Pancreas (tissue), 10 donors: ENCODE data around the gene LMOD1. TPM values are rescaled to one million over a fixed set of nuclear protein-coding genes. Genes with fewer than 3 reads are reported as not detected.
A peak's percentile ranks its signal among the peaks of the same experiment; 100 is the strongest.

Experiments
- ATAC-seq, 4 donors: fragments of 200-7000 bp; cut with Tn5 transposase; one replicate each; pipeline versions ENCODE4 v1.8.0 to v1.9.1; 2020; ENCODE audit warnings: mild to moderate bottlenecking in 4 of 4, moderate library complexity in 4 of 4
- DNase-seq, 6 donors: peaks; one replicate each; pipeline ENCODE4 v3.0.0-alpha.2; 2020
- FAIRE-seq: peaks from 2 replicates; lab custom pipeline; 2012; peaks lifted over from hg19 to GRCh38; lab: Jason Lieb, UNC
- H3K27ac ChIP-seq, 4 donors: fragments of 200-600 bp; sonication (generic); 1 replicate in 3 of 4; 2 replicates in 1 of 4; pipeline versions ENCODE4 v1.5.0 to v1.8.0; 2020
- H3K27me3 ChIP-seq, 4 donors: fragments of 200-600 bp; one replicate each; pipeline ENCODE4 v1.8.0; 2021
- H3K36me3 ChIP-seq, 3 donors: fragments of 200-600 bp; sonication (generic) in 1 of 3; one replicate each; pipeline versions ENCODE4 v1.5.0 to v1.8.0; 2020 to 2021
- H3K4me1 ChIP-seq, 3 donors: fragments of 200-600 bp; one replicate each; pipeline ENCODE4 v1.8.0; 2021
- H3K4me3 ChIP-seq, 4 donors: fragments of 200-600 bp; sonication (generic) in 2 of 4; one replicate each; pipeline versions ENCODE4 v1.5.0 to v1.8.0; 2020 to 2021
- H3K9me3 ChIP-seq, 4 donors: fragments of 200-600 bp; one replicate each; pipeline ENCODE4 v1.8.0; 2021
- whole genome bisulfite sequencing, 2 donors: extraction: QIAGEN DNeasy Blood & Tissue Kit; methylation state at CpG; one replicate each; pipeline ENCODE4 v1.1.7; 2013; 5-methylcytosine and 5-hydroxymethylcytosine counted together
- intact Hi-C, 3 donors: fragments of 100-400 bp; cut with DNase I; formaldehyde crosslinking; loops; one replicate each; pipeline versions ENCODE4 v1.11.1 to v1.14.2; 2022
- polyA plus RNA-seq, 2 donors: library from polyadenylated mRNA; stranded (reverse); fragments of 200-250 nt; gene quantifications; one replicate each; pipeline ENCODE4 v1.2.3, GENCODE V29; 2013
- total RNA-seq, 6 donors: library from RNA; stranded (reverse); fragmentation: NEBNext Ultra II Directional in 4 of 6; extraction: Animal tissue kit (Norgen Biotek cat#: 25700) in 4 of 6; gene quantifications; one replicate each; pipeline versions ENCODE4 v1.2.1 to v1.2.4, GENCODE V29; 2021 to 2023
- TF ChIP-seq, protein P1 (sequence below), 4 donors: fragments of 200-600 bp; sonication (generic) in 3 of 4; IDR thresholded peaks; one replicate each; pipeline versions ENCODE4 v1.5.0 to v1.8.0; 2021; ENCODE audit warnings: antibody characterized with exemption in 4 of 4
- donor health status: healthy with polysubstance abuse.
- donor health status: DM: no; HTN: no; CAD: no; lungs with moderate emphysema.
- donor health status: DM: no; HTN: no; CAD: no.
- donor health status: control.
- donor health status: control.
- donor health status: Bipolar disorder and iron deficiency.
- donor health status: DM: yes; HTN: yes; CAD: no.
- donor health status: DM: no; HTN: no; CAD: no.
- donor health status: DM: no; HTN: no; CAD: no.
- donor health status: DM: yes; HTN: yes; CAD: no.

The LMOD1 gene
- total and polyA plus RNA-seq, 8 donors = 0.67 to 13.6 (median 2.1) TPM

DNA sequence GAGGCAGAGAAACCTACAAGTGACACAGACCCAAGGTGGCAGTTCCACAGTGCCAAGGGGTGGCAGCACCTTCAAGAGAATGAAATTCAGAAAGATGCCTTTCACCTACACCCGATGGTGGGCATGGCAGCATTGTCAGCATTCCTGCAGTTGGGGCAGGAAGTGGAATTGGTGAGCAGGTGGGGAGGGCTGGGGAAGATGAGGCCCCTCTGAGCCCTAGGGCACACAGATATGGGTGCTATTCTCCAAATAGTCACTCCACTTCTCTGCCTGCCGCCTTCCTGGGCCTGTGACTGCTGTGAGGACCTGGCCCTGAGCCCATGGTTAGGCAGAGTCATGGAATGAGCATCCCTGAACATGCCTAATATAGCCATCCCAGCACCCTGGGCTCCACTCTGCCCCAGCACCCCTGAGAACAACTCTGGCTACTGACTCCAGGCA is 49.4 kb downstream of the LMOD1 start:
- Histone ChIP-seq H3K4me3 (no peak overlapping the region), H3K27me3 (no peaks in the 10 kb centered on the region), H3K4me1 (no peaks in the 10 kb centered on the region), H3K36me3 (no peaks in the 10 kb centered on the region), H3K27ac (no peak overlapping the region), H3K9me3 (no peaks in the 10 kb centered on the region)
- FAIRE-seq = no peak
- WGBS, 2 donors = 47 to 52% methylated on average over 2 of the region's 2 CpGs
- TF ChIP-seq, protein P1, sequence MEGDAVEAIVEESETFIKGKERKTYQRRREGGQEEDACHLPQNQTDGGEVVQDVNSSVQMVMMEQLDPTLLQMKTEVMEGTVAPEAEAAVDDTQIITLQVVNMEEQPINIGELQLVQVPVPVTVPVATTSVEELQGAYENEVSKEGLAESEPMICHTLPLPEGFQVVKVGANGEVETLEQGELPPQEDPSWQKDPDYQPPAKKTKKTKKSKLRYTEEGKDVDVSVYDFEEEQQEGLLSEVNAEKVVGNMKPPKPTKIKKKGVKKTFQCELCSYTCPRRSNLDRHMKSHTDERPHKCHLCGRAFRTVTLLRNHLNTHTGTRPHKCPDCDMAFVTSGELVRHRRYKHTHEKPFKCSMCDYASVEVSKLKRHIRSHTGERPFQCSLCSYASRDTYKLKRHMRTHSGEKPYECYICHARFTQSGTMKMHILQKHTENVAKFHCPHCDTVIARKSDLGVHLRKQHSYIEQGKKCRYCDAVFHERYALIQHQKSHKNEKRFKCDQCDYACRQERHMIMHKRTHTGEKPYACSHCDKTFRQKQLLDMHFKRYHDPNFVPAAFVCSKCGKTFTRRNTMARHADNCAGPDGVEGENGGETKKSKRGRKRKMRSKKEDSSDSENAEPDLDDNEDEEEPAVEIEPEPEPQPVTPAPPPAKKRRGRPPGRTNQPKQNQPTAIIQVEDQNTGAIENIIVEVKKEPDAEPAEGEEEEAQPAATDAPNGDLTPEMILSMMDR (IDR thresholded peaks at IDR 0.05) = no peak
- no peak for ATAC-seq
- intact Hi-C loops = loop anchor here in 1 of 3 donors (5.0 kb wide), 2 partner anchors 75 to 230 kb away; no protein-coding TSS in a partner anchor
- no peak for DNase-seq

DNA sequence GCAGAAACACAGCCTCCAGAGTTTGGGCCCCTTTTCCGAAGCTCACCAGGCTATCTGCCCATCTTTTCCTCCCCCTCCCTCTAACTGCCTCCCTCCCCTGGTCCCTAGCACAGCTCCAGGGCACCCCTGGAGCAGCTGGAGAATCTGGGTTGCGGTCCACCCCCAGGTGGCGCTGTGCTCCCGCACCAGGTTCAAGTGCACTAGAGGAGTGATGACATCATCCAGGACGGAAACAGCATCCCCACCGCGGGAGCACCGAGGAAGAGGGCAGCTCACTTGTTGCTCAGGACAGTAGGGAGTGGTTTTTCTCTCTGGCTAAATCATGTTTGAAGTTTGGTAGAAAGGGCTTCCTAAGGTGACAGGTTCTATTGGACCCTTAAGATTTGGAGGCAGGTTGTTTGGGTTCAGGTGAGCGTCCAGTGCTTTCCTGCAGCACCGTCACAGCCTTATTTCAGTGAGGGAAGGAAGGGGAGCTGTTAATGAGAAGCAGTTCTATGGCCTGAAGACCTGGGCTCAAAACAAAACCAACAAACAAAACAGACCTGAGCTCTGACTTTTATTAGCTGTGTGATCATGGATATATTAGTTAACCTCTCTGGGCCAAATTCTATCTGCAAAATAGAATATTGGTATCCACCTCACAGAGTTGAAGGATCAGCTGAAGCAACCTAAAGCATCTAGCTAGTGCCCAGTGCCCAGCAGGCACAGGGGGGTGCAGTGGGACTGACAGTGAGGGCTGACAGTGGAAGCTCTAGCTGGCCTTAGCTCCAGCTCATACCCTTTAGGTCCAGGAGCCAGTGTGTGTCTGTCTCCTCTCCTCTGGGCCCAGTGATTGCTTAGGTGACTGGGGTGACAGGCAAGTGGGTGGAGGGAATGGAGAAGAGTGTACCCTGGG is 50.2 kb downstream of the LMOD1 start:
- ATAC-seq (peak; percentile 94 to 99 (median 96)), DNase-seq (peak; percentile 76 to 94 (median 86)), FAIRE-seq (no peak)
- TF ChIP-seq, protein P1 (IDR thresholded peaks at IDR 0.05) = peak; percentile 71 to 93 (median 83)
- Histone ChIP-seq H3K36me3 (no peaks in the 10 kb centered on the region), H3K4me1 (no peaks in the 10 kb centered on the region), H3K27ac (no peak overlapping the region), H3K9me3 (no peaks in the 10 kb centered on the region), H3K27me3 (no peaks in the 10 kb centered on the region), H3K4me3 (no peak overlapping the region)
- WGBS, 2 donors = 11% methylated on average over 10 of the region's 10 CpGs
- intact Hi-C loops = loop anchor here in 1 of 3 donors (5.0 kb wide), 2 partner anchors 76 to 231 kb away; no protein-coding TSS in a partner anchor

DNA sequence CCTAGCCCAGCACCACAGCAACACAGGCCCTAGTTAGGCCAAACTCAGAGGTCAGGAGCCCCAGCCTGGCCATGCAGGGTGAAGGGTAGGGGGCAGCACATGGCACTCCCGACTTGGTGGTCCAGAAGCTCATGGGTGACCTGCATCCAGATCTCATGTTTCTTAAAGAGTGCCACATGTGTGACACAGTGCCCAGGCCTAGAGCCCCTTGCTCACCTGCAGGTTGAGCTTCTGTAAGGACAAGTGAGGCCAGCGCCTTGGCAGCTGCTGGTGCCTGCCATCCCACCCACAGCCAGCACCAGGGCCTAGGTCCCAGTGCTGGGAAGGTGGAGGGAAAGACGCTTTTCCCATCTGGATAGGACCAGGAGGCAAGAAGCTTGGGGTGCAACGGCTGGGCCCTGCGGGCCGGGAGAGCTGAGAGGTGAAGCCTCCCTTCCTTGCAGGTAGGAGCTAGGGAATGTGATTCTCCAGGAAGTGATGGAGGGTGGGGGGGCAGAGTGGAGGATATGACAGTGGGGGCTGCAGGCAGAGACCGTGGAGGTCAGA is 51.2 kb downstream of the LMOD1 start:
- Histone ChIP-seq H3K4me1 (no peaks in the 10 kb centered on the region), H3K27ac (no peak overlapping the region), H3K36me3 (no peaks in the 10 kb centered on the region), H3K9me3 (no peaks in the 10 kb centered on the region), H3K27me3 (no peaks in the 10 kb centered on the region), H3K4me3 (no peak overlapping the region)
- peak in 1 of 6 donors; percentile 29 for DNase-seq
- intact Hi-C loops = loop anchor here in 1 of 3 donors (5.0 kb wide), 2 partner anchors 77 to 232 kb away; no protein-coding TSS in a partner anchor
- FAIRE-seq = no peak
- ATAC-seq = no peak
- 73 to 74% methylated on average over 7 of the region's 7 CpGs for WGBS, 2 donors
- TF ChIP-seq, protein P1 (IDR thresholded peaks at IDR 0.05) = no peak

DNA sequence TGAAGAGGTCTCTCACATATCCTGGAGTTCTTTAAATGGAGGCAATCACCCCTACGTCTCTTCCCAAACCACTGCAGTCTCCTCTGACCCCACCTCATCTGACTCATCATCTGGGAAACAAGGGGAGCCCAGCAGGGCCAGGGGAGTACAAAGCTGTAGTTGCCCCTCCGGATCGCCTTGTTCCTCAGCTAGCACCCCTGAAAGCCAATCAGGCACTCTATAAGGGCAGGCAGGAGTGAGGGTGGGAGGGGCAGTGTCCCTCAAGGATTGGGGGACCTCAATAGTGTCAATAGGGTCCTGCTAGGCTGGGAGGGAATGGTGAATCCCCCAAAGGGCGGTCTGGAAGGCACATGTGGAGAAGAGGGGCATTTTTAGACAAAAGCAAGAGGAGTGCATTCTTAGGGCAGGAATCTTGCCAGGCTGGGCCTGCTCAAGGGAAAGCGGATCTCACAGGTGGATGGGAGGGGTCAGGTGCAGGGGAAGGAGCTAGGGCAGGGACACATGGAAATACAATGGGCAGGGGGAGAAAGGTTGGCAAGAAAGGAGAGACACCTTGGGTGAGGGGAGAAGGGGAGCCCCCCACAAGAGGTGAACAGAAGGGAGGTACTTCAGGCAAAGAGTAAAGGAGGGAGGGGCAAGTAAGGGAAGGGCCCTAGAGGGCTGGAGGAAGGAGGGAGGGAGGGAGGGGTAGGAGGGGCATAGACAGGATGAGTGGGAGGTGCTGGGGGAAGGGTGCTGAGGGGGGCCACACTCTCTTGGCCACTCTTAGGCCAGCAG is 51.8 kb downstream of the LMOD1 start:
- TF ChIP-seq, protein P1 (IDR thresholded peaks at IDR 0.05) = no peak
- intact Hi-C loops = loop anchor here in 1 of 3 donors (5.0 kb wide), 2 partner anchors 78 to 233 kb away; no protein-coding TSS in a partner anchor
- H3K27ac ChIP-seq = no peak overlapping the region
- ATAC-seq (no peak), FAIRE-seq (no peak), DNase-seq (no peak)
- H3K4me3 ChIP-seq = no peak overlapping the region
- H3K4me1 ChIP-seq = no peaks in the 10 kb centered on the region
- 77 to 83% methylated on average over 5 of the region's 5 CpGs for WGBS, 2 donors
- H3K9me3 ChIP-seq = no peaks in the 10 kb centered on the region
- no peaks in the 10 kb centered on the region for H3K27me3 ChIP-seq
- no peaks in the 10 kb centered on the region for H3K36me3 ChIP-seq
